Ecto neural progenitor cell (in vitro differentiated cells): Measurements from ENCODE around the gene TMEM95.
"Not testable (repeated sequence)": the region's sequence is repeated elsewhere in the genome, so short reads cannot be mapped to it uniquely, and the experiment has no call there.

Experiments used
- DNase-seq: peaks from one replicate; pipeline ENCODE4 v3.0.0-alpha.2; 2018; ENCODE audit warnings: low spot score

The TMEM95 gene

GRCh38 chr17:7323731-7324437 lies 31.1 kb upstream of the TMEM95 start:
- DNase-seq, result peak; percentile 88

GRCh38 chr17:7324438-7324779 lies 30.5 kb upstream of the TMEM95 start:
- no peak for DNase-seq

- no peak for DNase-seq
Observed at GRCh38 chr17:7325031-7325528, 29.9 kb upstream of the TMEM95 start.

- DNase-seq, result no peak
Observed at GRCh38 chr17:7326186-7326585, 28.8 kb upstream of the TMEM95 start.

- no peak for DNase-seq
Observed at GRCh38 chr17:7327056-7327455, 27.9 kb upstream of the TMEM95 start.

- DNase-seq, result no peak
Observed at GRCh38 chr17:7327501-7327900, 27.5 kb upstream of the TMEM95 start.

- DNase-seq, result no peak
Observed at GRCh38 chr17:7328009-7328408, 26.9 kb upstream of the TMEM95 start.

- DNase-seq, result no peak
Observed at GRCh38 chr17:7328840-7329373, 26.0 kb upstream of the TMEM95 start, which contains the start of gene NEURL4. Gene NEURL4, minus strand, starts transcription at chr17:7329335. Its CDS starts 23 bp downstream, at chr17:7329312.

GRCh38 chr17:7329374-7329996 lies 25.5 kb upstream of the TMEM95 start:
- DNase-seq, result peak; percentile 100

GRCh38 chr17:7329997-7330637 lies 24.8 kb upstream of the TMEM95 start:
- peak; percentile 95 for DNase-seq

- no peak for DNase-seq
Observed at GRCh38 chr17:7330638-7331015, 24.3 kb upstream of the TMEM95 start.

GRCh38 chr17:7332111-7332510 lies 22.8 kb upstream of the TMEM95 start:
- DNase-seq, result no peak

- not testable (repeated sequence) for DNase-seq
Observed at GRCh38 chr17:7332600-7333069, 22.3 kb upstream of the TMEM95 start.

GRCh38 chr17:7334938-7335538 lies 19.9 kb upstream of the TMEM95 start:
- no peak for DNase-seq

- not testable (repeated sequence) for DNase-seq
Observed at GRCh38 chr17:7335765-7336164, 19.2 kb upstream of the TMEM95 start.

GRCh38 chr17:7336240-7337175 lies 18.4 kb upstream of the TMEM95 start, which contains the start of gene ACAP1:
Gene ACAP1, plus strand, starts transcription at chr17:7336529. Its CDS starts 206 bp downstream, at chr17:7336735.
- DNase-seq, result no peak

- DNase-seq, result not testable (repeated sequence)
Observed at GRCh38 chr17:7337600-7337999, 17.4 kb upstream of the TMEM95 start.

- DNase-seq, result no peak
Observed at GRCh38 chr17:7340179-7340578, 14.8 kb upstream of the TMEM95 start.

GRCh38 chr17:7341842-7342241 lies 13.1 kb upstream of the TMEM95 start:
- DNase-seq, result no peak

- no peak for DNase-seq
Observed at GRCh38 chr17:7343250-7343649, 11.7 kb upstream of the TMEM95 start.
